Pancreas (tissue), 10 donors: ENCODE results near the gene LGALS3. TPM values are rescaled to one million over a fixed set of nuclear protein-coding genes. Genes with fewer than 3 reads are reported as not detected.
"Not testable (repeated sequence)": the region's sequence is repeated elsewhere in the genome, so short reads cannot be mapped to it uniquely, and the experiment has no call there.

Experiments
- ATAC-seq, 4 donors: fragments of 200-7000 bp; cut with Tn5 transposase; one replicate each; pipeline versions ENCODE4 v1.8.0 to v1.9.1; 2020; ENCODE audit warnings: mild to moderate bottlenecking in 4 of 4, moderate library complexity in 4 of 4
- DNase-seq, 6 donors: peaks; one replicate each; pipeline ENCODE4 v3.0.0-alpha.2; 2020
- FAIRE-seq: peaks from 2 replicates; lab custom pipeline; 2012; peaks lifted over from hg19 to GRCh38; lab: Jason Lieb, UNC
- H3K27ac ChIP-seq, 4 donors: fragments of 200-600 bp; sonication (generic); 1 replicate in 3 of 4; 2 replicates in 1 of 4; pipeline versions ENCODE4 v1.5.0 to v1.8.0; 2020
- H3K27me3 ChIP-seq, 4 donors: fragments of 200-600 bp; one replicate each; pipeline ENCODE4 v1.8.0; 2021
- H3K36me3 ChIP-seq, 3 donors: fragments of 200-600 bp; sonication (generic) in 1 of 3; one replicate each; pipeline versions ENCODE4 v1.5.0 to v1.8.0; 2020 to 2021
- H3K4me1 ChIP-seq, 3 donors: fragments of 200-600 bp; one replicate each; pipeline ENCODE4 v1.8.0; 2021
- H3K4me3 ChIP-seq, 4 donors: fragments of 200-600 bp; sonication (generic) in 2 of 4; one replicate each; pipeline versions ENCODE4 v1.5.0 to v1.8.0; 2020 to 2021
- H3K9me3 ChIP-seq, 4 donors: fragments of 200-600 bp; one replicate each; pipeline ENCODE4 v1.8.0; 2021
- WGBS, 2 donors: extraction: QIAGEN DNeasy Blood & Tissue Kit; methylation state at CpG; one replicate each; pipeline ENCODE4 v1.1.7; 2013; 5-methylcytosine and 5-hydroxymethylcytosine counted together
- intact Hi-C, 3 donors: fragments of 100-400 bp; cut with DNase I; formaldehyde crosslinking; loops; one replicate each; pipeline versions ENCODE4 v1.11.1 to v1.14.2; 2022
- polyA plus RNA-seq, 2 donors: library from polyadenylated mRNA; stranded (reverse); fragments of 200-250 nt; gene quantifications; one replicate each; pipeline ENCODE4 v1.2.3, GENCODE V29; 2013
- total RNA-seq, 6 donors: library from RNA; stranded (reverse); fragmentation: NEBNext Ultra II Directional in 4 of 6; extraction: Animal tissue kit (Norgen Biotek cat#: 25700) in 4 of 6; gene quantifications; one replicate each; pipeline versions ENCODE4 v1.2.1 to v1.2.4, GENCODE V29; 2021 to 2023
- TF ChIP-seq, protein P1 (sequence below), 4 donors: fragments of 200-600 bp; sonication (generic) in 3 of 4; IDR thresholded peaks; one replicate each; pipeline versions ENCODE4 v1.5.0 to v1.8.0; 2021; ENCODE audit warnings: antibody characterized with exemption in 4 of 4
- donor health status: healthy with polysubstance abuse.
- donor health status: DM: no; HTN: no; CAD: no; lungs with moderate emphysema.
- donor health status: DM: no; HTN: no; CAD: no.
- donor health status: control.
- donor health status: control.
- donor health status: Bipolar disorder and iron deficiency.
- donor health status: DM: yes; HTN: yes; CAD: no.
- donor health status: DM: no; HTN: no; CAD: no.
- donor health status: DM: no; HTN: no; CAD: no.
- donor health status: DM: yes; HTN: yes; CAD: no.

The LGALS3 gene
- 10 to 100 TPM; 22.6 to 77.8 (median 40.6) TPM for total RNA-seq
- 10 to 100 TPM; 53.1 to 74.7 TPM for polyA plus RNA-seq

DNA sequence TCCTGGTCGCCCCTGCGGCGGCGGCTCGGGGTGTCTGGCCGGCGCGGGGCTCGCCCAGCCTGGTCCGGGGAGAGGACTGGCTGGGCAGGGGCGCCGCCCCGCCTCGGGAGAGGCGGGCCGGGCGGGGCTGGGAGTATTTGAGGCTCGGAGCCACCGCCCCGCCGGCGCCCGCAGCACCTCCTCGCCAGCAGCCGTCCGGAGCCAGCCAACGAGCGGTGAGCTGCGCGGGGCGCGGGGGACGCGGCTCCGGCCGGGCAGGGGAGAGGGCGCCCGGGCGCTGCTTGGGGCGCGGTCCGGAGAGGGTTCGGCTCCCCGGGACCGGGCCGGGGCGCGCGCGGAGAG lies at the start of gene LGALS3:
Gene LGALS3, plus strand, starts transcription at position 167 of the 342 bp plus-strand sequence. CDS start 8,122 bp downstream, outside the sequence.
- no peak for FAIRE-seq
- Histone ChIP-seq H3K27ac (peak within 1 kb of the TSS; percentile 56 to 89 (median 75)), H3K4me1 (peaks cover 0 to 8% (median 0%) of the 10 kb centered on the region in 3 donors), H3K4me3 (peak within 1 kb of the TSS; percentile 58 to 89 (median 69)), H3K9me3 (no peaks in the 10 kb centered on the region), H3K36me3 (no peaks in the 10 kb centered on the region), H3K27me3 (no peaks in the 10 kb centered on the region)
- ATAC-seq = peak; percentile 82 to 90 (median 87)
- WGBS, 2 donors = 0 to 1% methylated on average over 39 to 50 of the region's 50 CpGs
- intact Hi-C loops = no loop called here
- TF ChIP-seq, protein P1, sequence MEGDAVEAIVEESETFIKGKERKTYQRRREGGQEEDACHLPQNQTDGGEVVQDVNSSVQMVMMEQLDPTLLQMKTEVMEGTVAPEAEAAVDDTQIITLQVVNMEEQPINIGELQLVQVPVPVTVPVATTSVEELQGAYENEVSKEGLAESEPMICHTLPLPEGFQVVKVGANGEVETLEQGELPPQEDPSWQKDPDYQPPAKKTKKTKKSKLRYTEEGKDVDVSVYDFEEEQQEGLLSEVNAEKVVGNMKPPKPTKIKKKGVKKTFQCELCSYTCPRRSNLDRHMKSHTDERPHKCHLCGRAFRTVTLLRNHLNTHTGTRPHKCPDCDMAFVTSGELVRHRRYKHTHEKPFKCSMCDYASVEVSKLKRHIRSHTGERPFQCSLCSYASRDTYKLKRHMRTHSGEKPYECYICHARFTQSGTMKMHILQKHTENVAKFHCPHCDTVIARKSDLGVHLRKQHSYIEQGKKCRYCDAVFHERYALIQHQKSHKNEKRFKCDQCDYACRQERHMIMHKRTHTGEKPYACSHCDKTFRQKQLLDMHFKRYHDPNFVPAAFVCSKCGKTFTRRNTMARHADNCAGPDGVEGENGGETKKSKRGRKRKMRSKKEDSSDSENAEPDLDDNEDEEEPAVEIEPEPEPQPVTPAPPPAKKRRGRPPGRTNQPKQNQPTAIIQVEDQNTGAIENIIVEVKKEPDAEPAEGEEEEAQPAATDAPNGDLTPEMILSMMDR (IDR thresholded peaks at IDR 0.05) = no peak
- peak; percentile 62 to 88 (median 76) for DNase-seq

DNA sequence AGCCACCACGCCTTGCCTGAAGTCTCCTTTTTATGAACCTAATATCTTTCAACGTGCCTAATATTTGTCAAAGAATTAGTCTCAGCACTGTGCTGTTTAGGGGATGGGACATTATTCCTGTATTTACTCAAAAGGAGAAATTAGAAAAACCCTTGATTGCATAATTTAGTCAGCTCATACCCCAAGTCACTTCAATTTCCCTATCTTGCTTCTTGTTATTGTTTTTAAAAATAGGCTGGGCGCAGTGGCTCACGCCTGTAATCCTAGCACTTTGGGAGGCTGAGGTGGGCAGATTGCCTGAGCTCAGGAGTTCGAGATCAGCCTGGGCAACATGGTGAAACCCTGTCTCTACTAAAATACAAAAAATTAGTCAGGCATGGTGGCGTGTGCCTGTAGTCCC lies 49.1 kb upstream of the LGALS3 start:
- H3K4me1 ChIP-seq, H3K9me3 ChIP-seq, DNase-seq, H3K27ac ChIP-seq, H3K36me3 ChIP-seq, FAIRE-seq, H3K27me3 ChIP-seq, H3K4me3 ChIP-seq: not testable (repeated sequence)
- WGBS, 2 donors = 75 to 87% methylated on average over 6 of the region's 6 CpGs
- peak in 1 of 4 donors; percentile 9 for ATAC-seq
- intact Hi-C loops = loop anchor here in 1 of 3 donors (5.0 kb wide), 1 partner anchor 77 kb away; no protein-coding TSS in a partner anchor

DNA sequence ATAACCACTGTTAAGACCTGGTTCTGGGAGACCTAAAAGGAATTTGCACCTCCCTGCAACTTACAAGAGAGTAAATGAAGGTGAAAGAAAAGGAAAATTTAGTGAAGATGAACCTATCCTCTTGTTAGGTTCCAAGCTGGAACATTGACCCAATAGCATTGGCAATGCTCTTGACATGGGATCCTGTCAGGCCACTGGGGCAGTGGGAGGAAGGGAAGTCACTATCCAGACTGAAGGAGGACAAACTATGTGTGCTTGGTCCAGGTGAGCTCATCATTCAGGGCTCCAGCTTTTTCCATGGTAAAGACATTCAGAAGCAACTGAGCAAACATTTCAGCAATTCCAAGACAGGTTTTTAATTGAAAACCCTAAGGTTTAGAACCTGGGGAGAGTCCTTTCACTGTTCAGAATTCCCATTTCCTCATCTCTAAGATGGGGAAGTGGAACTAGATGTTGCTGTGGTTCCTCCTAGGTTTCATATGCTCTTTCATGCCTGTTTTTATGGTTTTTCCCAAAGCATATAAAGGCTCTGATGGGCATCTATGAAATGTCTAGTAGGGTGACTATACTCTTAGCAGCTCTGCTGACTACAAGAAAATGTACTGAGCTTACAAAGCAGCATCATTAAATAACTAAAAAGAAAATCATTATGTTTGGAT lies 44.5 kb upstream of the LGALS3 start:
- no peaks in the 10 kb centered on the region for H3K27me3 ChIP-seq
- DNase-seq (no peak), FAIRE-seq (no peak), ATAC-seq (no peak)
- H3K9me3 ChIP-seq = no peaks in the 10 kb centered on the region
- H3K4me3 ChIP-seq = no peak overlapping the region
- intact Hi-C loops = loop anchor here in 2 of 3 donors (5.0 kb wide), 2 partner anchors 73 to 83 kb away; no protein-coding TSS in a partner anchor
- H3K36me3 ChIP-seq = no peaks in the 10 kb centered on the region
- peaks cover 0 to 12% (median 0%) of the 10 kb centered on the region in 3 donors for H3K4me1 ChIP-seq
- TF ChIP-seq, protein P1 (IDR thresholded peaks at IDR 0.05) = no peak
- H3K27ac ChIP-seq = no peak overlapping the region

DNA sequence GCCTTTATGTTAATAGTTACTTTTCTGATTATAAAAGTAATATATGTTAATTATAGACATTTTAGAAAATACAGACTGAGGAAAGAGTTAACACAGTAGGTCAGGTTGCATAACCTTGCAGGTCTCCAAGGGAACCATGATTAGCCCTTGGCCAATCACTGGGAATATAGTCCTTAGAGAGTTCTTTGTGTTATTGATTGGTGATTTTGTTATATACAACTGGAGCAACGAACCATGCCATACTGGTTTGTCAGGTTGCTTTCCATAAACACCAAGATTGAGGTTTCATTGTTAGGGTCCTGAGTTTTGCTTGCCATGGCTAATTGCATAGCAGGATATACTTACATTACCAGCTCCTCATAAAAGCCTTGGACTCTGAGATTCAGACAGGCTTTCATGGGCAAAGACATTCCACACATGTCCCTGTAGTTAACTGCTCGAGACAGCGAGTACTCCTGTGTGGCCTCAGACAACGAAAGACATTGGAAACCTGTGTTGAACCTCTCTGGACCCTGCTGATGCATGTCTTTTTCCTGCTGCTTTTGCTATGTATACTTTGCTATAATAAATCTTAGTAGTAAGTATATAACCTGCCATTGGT lies 43.9 kb upstream of the LGALS3 start:
- WGBS, 2 donors = 14 to 16% methylated on average over 4 of the region's 4 CpGs
- FAIRE-seq = no peak
- H3K27me3 ChIP-seq = no peaks in the 10 kb centered on the region
- ATAC-seq = peak; percentile 36 to 78 (median 61)
- H3K4me1 ChIP-seq = peaks cover 0 to 12% (median 0%) of the 10 kb centered on the region in 3 donors
- no peaks in the 10 kb centered on the region for H3K9me3 ChIP-seq
- no peak overlapping the region for H3K27ac ChIP-seq
- no peaks in the 10 kb centered on the region for H3K36me3 ChIP-seq
- H3K4me3 ChIP-seq = no peak overlapping the region
- no peak for DNase-seq
- TF ChIP-seq, protein P1 (IDR thresholded peaks at IDR 0.05) = no peak
- intact Hi-C loops = loop anchor here in 1 of 3 donors (5.0 kb wide), 1 partner anchor 82 kb away; no protein-coding TSS in a partner anchor

DNA sequence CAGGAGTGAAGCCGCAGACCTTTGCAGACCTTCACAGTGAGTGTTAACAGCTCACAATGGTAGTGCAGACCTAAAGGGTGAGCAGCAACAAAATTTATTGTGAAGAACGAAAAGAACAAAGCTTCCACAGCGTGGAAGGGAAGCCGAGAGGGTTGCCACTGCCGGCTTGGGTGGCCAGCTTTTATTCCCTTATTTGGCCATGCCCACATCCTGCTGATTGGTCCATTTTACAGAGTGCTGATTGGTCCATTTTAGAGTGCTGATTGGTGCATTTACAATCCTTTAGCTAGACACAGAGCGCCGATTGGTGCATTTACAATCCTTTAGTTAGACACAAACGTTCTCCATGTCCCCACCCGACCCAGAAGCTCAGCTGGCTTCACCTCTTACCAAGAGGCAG lies 42.1 kb upstream of the LGALS3 start:
- DNase-seq (no peak), FAIRE-seq (no peak), ATAC-seq (no peak)
- WGBS, 2 donors = 86 to 93% methylated on average over 9 of the region's 9 CpGs
- H3K4me1 ChIP-seq = peaks cover 0 to 12% (median 0%) of the 10 kb centered on the region in 3 donors
- no peak overlapping the region for H3K4me3 ChIP-seq
- no peaks in the 10 kb centered on the region for H3K36me3 ChIP-seq
- no peaks in the 10 kb centered on the region for H3K27me3 ChIP-seq
- intact Hi-C loops = loop anchor here in 1 of 3 donors (5.0 kb wide), 1 partner anchor 80 kb away; no protein-coding TSS in a partner anchor
- TF ChIP-seq, protein P1 (IDR thresholded peaks at IDR 0.05) = no peak
- no peak overlapping the region for H3K27ac ChIP-seq
- no peaks in the 10 kb centered on the region for H3K9me3 ChIP-seq
